GM18499 (cell line): ENCODE measurements around the gene CDKL4.
"Not testable (repeated sequence)": the region's sequence is repeated elsewhere in the genome, so short reads cannot be mapped to it uniquely, and the experiment has no call there.

Experiments
- ATAC-seq: cut with Tn5 transposase; IDR thresholded peaks from one replicate; pipeline ENCODE4 v1.9.1; 2021; ENCODE audit warnings: moderate number of reproducible peaks; ENCODE audit not compliant: insufficient read depth, unreplicated experiment

CDKL4 gene

GRCh38 chr2:39234754-39235153, 9.0 kb downstream of the CDKL4 start:
- ATAC-seq: no peak

GRCh38 chr2:39232141-39232540, 11.6 kb downstream of the CDKL4 start:
- ATAC-seq: no peak

DNA sequence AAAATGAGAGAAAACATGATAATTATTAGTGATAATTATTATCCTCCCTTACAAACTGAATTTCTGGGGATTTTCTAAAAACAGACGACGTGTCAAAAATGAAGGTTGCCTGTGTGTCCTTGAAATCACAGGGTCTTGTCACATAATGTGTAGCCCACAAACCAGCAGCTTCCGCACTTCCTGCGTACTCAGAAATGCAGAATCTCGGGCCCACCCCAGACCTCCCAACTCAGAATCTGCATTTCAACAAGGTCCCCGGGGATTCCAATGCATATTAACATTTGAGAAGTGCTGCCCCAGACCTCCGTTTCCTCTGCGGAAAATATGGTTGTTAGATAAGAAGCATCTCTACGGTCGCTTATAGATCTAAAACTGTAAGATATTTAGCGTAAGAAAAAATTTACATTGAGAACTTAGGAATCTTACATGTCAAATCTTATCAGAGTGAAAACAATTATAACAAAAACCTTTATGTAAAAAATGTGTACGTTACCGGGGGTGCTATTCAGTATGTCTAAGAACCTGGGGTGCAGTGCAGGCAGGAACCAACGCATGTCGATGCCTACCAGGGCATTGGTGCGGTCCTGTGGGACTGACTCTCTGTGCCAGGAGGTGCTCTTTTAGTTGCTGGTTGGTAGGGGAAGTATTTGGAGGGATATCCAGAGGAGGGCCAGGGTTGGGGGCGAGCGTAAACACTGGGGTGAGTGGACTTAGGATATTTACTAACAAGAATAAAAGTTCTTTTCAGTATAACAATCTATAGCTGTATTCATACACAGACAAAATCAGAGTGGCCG, 15.2 kb downstream of the CDKL4 start:
- no peak for ATAC-seq

DNA sequence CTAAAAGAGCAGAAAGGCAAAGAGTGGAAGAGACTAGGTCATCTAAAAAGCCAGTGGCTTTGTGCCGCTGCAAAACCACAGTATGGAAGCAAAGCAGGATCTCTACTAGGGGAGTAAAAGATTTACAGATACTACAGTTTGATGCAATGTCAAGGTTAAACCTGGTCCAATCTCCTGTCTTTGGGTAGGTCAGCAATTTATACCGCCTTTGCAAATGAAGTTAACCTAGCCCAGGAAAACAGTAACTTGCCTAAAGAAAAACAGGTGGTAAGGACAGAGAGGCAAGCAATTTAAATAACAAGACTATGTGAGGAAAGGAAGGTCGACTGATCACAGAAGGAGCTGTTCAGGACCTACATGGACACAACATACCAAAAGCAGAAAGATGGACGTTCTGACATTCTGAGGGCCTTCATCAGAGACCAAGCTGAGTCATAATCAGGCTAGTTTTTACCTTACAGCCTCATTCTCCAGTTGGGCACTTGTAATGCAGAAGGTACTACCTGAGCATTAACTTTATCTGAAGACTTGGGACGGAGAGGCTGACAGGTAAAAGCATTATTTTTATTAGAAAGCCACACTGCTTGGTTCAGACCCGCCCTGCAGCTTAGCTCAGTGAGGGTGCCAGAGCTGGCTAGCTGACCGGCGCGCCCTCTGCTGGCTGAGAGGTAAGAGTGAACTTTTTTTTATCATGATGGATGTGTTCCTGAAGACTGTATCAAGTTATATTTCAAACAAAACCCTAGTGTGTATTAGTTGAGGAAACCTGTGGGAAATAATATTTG, 15.9 kb downstream of the CDKL4 start:
- ATAC-seq: no peak

DNA sequence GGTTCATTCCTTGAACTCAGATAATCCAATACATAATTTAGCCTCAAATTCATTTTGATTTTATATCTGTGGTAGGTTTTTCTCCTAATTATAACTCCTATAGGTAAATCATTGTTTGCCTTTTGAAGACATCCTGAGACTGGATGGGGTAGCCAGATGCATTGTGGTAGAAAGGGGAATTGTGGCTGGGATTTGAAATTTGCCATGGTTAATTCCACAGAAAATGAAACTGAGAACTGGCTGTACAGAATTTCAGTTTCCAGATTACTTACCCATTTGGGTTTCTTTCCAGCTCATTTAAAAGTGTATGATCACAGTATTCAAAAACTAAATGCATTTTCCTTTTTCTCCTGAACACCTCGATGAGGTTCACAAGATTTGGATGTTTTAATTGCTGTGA, 18.2 kb downstream of the CDKL4 start:
- ATAC-seq: no peak

DNA sequence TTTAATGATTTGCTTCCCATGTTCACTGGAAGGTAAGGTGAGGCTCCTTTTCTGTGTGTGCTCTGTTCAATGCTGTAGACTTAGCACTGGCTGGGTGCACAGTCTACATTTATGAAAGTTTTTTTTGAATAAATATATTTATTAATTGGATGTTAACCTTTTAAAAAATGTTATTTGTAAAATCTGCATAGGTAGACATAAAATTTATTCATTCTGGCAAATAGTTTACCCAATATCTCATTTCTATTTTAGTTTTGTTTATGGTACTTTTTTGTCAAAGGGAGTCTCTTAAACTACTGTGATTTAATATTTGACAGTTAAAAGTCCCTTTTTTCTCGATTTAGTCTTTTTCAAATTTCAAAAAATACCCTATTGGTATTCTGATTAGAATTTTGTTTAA, 19.9 kb downstream of the CDKL4 start:
- no peak for ATAC-seq

GRCh38 chr2:39221459-39221858, 22.3 kb downstream of the CDKL4 start:
- ATAC-seq: no peak

- ATAC-seq: no peak
Measured at GRCh38 chr2:39220136-39220535, 23.6 kb downstream of the CDKL4 start.

DNA sequence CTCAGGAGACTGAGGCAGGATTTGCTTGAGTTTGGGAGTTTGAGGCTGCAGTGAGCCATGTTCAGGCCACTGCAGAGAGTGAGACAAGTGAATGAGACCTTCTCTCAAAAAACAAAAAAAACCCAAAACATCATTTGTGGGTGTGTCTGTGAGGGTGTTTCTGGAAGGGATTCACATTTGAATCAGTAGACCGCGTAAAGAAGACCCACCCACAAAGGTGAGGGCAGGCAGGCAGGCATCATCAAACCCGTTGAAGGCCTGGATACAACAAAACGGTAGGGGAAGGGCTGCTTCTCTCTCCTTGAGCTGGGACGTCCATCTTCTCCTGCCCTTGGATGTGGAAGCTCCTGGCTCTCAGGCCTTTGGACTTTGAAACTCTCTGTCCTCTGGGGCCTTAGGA, 25.4 kb downstream of the CDKL4 start:
- no peak for ATAC-seq

DNA sequence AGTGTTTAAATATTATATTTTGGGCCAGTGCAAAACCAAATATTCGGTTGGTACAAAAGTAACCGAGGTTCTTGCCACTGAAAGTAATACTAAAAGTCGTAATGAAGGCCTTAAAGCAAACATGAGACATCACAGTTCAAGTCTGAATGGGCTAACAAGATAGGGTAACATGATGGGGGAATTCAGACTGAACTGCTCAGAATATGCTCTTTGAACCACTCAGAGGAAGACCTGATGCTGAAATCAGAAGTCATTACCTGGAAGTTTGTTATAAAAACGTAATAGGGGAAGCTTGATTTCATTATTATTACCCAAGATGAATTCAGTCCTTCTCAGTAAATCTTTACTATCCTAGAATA, 26.6 kb downstream of the CDKL4 start:
- ATAC-seq: no peak

- no peak for ATAC-seq
Measured at GRCh38 chr2:39216346-39217191, 27.2 kb downstream of the CDKL4 start.

- ATAC-seq: no peak
Measured at GRCh38 chr2:39215545-39215944, 28.2 kb downstream of the CDKL4 start.

DNA sequence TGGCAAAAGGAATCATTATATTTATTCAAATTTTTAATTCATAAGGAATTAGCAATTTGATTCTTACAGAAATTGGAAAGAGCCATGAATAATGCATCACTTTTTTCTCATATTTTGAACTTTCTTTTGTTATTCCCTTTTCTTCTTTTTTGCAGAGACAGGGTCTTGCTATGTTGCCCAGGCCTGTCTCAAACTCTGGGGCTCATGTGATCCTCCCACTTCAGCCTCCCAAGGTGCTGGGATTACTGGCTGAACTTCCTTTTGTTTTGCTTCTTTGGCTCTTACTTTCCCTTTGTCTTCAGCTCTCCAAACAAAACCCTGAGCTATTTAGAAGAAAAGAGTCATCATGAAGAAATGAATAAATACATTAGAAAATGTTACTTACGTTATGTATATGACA, 30.8 kb downstream of the CDKL4 start:
- no peak for ATAC-seq

DNA sequence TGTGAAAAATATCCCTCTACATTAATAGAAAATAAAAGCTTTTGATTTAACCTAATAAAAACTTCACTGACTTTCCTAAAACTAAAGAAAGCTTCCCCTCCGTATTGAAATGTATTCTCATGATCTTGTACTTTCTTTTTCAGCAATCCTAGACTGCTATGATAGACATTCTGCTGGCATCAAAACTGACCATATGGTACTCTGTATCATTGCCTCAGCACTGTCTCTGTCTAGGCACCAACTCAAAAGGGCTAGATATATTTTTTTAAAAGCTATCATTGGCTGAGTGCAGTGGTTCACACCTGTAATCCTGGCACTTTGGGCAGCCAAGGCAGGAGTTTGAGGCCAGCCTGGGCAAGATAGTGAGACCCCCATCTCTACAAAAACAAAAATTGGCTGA, 32.9 kb downstream of the CDKL4 start:
- ATAC-seq: no peak

DNA sequence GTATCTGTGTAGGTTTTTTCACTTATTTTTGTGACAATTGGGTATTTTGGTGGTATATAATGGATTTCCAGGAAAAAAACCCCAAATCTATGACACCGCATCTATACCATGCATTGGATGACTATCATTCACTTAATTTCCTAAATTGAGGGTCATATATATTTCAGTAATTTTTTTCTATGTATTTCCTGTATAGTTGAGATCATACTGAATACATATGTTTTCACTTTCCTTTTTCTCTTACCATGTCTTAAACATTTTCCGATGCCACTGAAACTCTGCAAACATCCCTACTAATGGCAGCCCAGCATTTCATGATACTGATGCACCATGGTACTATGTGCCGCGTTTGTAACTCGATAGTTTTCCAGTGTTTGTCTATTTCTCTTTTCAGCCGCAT, 40.4 kb downstream of the CDKL4 start:
- no peak for ATAC-seq

- ATAC-seq: no peak
Measured at GRCh38 chr2:39202639-39203369, 41.0 kb downstream of the CDKL4 start.

GRCh38 chr2:39197003-39197402, 46.8 kb downstream of the CDKL4 start:
- ATAC-seq: not testable (repeated sequence)

DNA sequence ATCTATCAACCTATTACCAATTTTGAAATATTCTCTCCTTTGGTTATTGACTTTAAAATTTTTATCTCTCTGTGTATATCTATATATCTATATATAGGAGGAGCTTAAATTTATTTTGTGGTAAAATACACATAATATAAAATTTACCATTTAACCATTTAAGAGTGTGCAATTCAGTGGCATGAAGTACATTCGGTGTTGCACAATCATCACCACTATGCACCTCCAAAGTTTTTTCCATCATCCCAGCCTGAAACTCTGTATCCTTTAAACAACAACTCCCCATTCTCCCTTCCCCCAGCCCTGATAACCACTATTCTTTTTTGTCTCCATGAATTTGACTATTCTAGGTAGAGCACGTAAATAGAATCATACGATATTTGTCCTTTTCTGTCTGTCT, 49.1 kb downstream of the CDKL4 start:
- ATAC-seq: no peak

DNA sequence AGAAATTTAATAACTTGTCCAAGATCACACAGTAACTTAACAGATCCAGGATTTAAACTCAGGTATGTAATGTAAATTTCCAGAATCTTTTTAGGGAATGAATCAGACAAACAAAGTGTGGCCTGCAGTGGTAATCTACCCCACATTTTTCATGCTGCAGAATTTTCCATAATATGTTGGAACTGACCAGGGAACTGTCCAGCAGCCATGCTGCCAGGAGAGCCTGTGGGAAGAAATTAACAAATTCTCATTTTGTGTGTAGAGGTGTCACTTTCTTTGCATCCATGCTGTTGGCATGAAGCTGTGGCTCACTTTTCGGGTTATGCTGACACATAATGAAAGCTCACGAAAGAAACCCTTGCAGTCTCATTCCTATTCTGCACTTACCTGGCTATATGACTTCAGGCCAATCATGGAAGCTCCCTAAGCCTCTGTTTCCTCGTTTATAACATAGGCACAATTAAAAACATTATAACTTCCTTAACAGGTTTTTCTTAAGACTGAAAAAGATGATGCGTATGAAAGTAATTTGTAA, 54.7 kb downstream of the CDKL4 start:
- no peak for ATAC-seq

DNA sequence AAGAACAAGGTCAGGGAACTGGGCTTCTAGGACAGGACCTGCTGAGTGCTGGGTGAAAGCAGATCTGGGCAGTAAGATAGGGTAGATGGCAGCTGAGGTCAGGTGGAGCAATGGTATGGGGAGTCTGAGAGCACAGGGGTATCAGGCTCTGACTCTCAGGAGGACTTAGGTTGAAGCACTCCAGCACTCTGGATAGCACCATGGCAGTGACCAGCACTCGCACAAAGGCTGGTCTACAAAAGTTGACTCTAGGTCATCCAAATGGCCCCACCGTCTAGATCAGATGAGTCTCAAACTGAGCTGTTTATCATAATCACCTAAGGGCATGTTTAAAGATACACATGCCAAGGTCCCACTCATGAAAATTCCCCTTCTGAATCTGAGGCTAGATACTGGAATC, 60.1 kb downstream of the CDKL4 start:
- ATAC-seq: no peak
